GM12878 (cell line): Measurements from ENCODE around the gene NID1. TPM values are rescaled to one million over a fixed set of nuclear protein-coding genes. Genes with fewer than 3 reads are reported as not detected.

Source experiments
- ATAC-seq: fragments of 200-7000 bp; cut with Tn5 transposase; 3 replicates; pipeline ENCODE4 v1.9.1; 2020; ENCODE audit warnings: mild to moderate bottlenecking, moderate library complexity
- BruUV-seq: library from RNA; stranded (reverse); fragments of 400-500 nt; replicated peaks from 2 replicates; lab custom pipeline; 2021; lab: Mats Ljungman, UMichigan
- CTCF ChIA-PET: fragments of 300-600 bp; sonication (Branson Sonifier 250); formaldehyde crosslinking; extraction: SDS; loops from one replicate; lab custom pipeline; 2021; ENCODE audit warnings: inconsistent platforms; lab: Yijun Ruan, JAX
- POLR2A ChIA-PET: fragments of 350-600 bp; formaldehyde crosslinking; extraction: SDS; loops from one replicate; lab custom pipeline; 2021; ENCODE audit warnings: inconsistent platforms; lab: Charles Lee
- RAD21 ChIA-PET: fragments of 300-600 bp; sonication (Branson Sonifier 250); formaldehyde crosslinking; loops from one replicate; lab custom pipeline; 2023; ENCODE audit warnings: antibody characterized with exemption; ENCODE audit not compliant: unreplicated experiment; lab: Charles Lee
- SMC1A ChIA-PET: fragments of 300-600 bp; sonication (Branson Sonifier 250); formaldehyde crosslinking; loops from one replicate; lab custom pipeline; 2023; ENCODE audit not compliant: unreplicated experiment, uncharacterized antibody; lab: Charles Lee
- DNase-seq: peaks from one replicate; pipeline ENCODE4 v3.0.0-alpha.2; 2011; ENCODE audit warnings: low read depth, low spot score
- FAIRE-seq: peaks from 3 replicates; lab custom pipeline; 2011; peaks lifted over from hg19 to GRCh38; lab: Jason Lieb, UNC
- H2AFZ ChIP-seq: 2 replicates; pipeline ENCODE4 v1.6.0; 2011; ENCODE audit warnings: low read depth, low read length, control low read depth; ENCODE audit not compliant: control insufficient read depth
- H3K27ac ChIP-seq: 2 replicates; pipeline ENCODE4 v1.5.1; 2011; ENCODE audit warnings: control low read depth; ENCODE audit not compliant: control insufficient read depth, insufficient read depth
- H3K27me3 ChIP-seq, 2 experiments: replicated peaks in 1 of 2; 2 replicates each; pipeline versions ENCODE4 v1.6.0 to v1.6.1; 2011; ENCODE audit warnings: low read length in 1 of 2; ENCODE audit not compliant: control insufficient read depth in 2 of 2, insufficient read depth in 2 of 2
- H3K36me3 ChIP-seq, 2 experiments: 2 replicates each; pipeline ENCODE4 v1.5.1; 2011; ENCODE audit warnings: low read length in 1 of 2; ENCODE audit not compliant: control insufficient read depth in 2 of 2, insufficient read depth in 2 of 2
- H3K4me1 ChIP-seq: 2 replicates; pipeline ENCODE4 v1.6.1; 2011; ENCODE audit warnings: mild to moderate bottlenecking, low read length, moderate library complexity, mixed read lengths; ENCODE audit not compliant: control insufficient read depth, insufficient read depth
- H3K4me2 ChIP-seq: 2 replicates; pipeline ENCODE4 v1.6.0; 2011; ENCODE audit warnings: control low read depth; ENCODE audit not compliant: control insufficient read depth, insufficient read depth
- H3K4me3 ChIP-seq: fragments of 200-600 bp; sonication (generic); 2 replicates; pipeline ENCODE4 v1.5.1; 2016
- H3K79me2 ChIP-seq: 2 replicates; pipeline ENCODE4 v1.6.0; 2011; ENCODE audit warnings: low read length; ENCODE audit not compliant: control insufficient read depth, insufficient read depth
- H3K9ac ChIP-seq: 2 replicates; pipeline ENCODE4 v1.8.0; 2011; ENCODE audit warnings: low read length, control low read depth, mixed read lengths; ENCODE audit not compliant: control insufficient read depth, insufficient read depth
- H3K9me3 ChIP-seq: replicated peaks from 3 replicates; pipeline ENCODE4 v1.5.1; 2011; ENCODE audit warnings: mild to moderate bottlenecking, low read length; ENCODE audit not compliant: control insufficient read depth, insufficient read depth
- H4K20me1 ChIP-seq: 2 replicates; pipeline ENCODE4 v1.6.0; 2011; ENCODE audit not compliant: control insufficient read depth, insufficient read depth
- CREM ChIP-seq: IDR thresholded peaks from 2 replicates; pipeline ENCODE4 v1.6.1; 2014; ENCODE audit warnings: antibody characterized with exemption, low read depth
- GABPA ChIP-seq: IDR thresholded peaks from 2 replicates; pipeline ENCODE4 v1.6.1; 2014; ENCODE audit warnings: antibody characterized with exemption, low read depth, mild to moderate bottlenecking, inconsistent platforms
- HDGF ChIP-seq: fragments of 450-650 bp; IDR thresholded peaks from 2 replicates; pipeline ENCODE4 v1.6.1; 2016; ENCODE audit warnings: antibody characterized with exemption
- IRF4 ChIP-seq: IDR thresholded peaks from 2 replicates; pipeline ENCODE4 v1.6.1; 2011; ENCODE audit warnings: low read depth, low read length
- LARP7 ChIP-seq: fragments of 450-650 bp; IDR thresholded peaks from 2 replicates; pipeline ENCODE4 v1.6.1; 2017; ENCODE audit warnings: mild to moderate bottlenecking
- MTA3 ChIP-seq: IDR thresholded peaks from 2 replicates; pipeline ENCODE4 v1.6.1; 2012; ENCODE audit warnings: low read length, inconsistent platforms, borderline replicate concordance
- POLR2AphosphoS5 ChIP-seq: IDR thresholded peaks from 2 replicates; pipeline ENCODE4 v1.6.1; 2011; ENCODE audit warnings: mild to moderate bottlenecking, low read length, inconsistent platforms
- RBBP5 ChIP-seq: fragments of 200-600 bp; sonication (generic); conservative IDR thresholded peaks from 2 replicates; pipeline ENCODE4 v1.6.1; 2016
- RUNX3 ChIP-seq: IDR thresholded peaks from 2 replicates; pipeline ENCODE4 v1.6.1; 2012; ENCODE audit warnings: low read length, inconsistent platforms
- SIN3A ChIP-seq: IDR thresholded peaks from 2 replicates; pipeline ENCODE4 v1.6.1; 2012; ENCODE audit warnings: low read depth, low read length, improper control_type of control experiment
- SMAD5 ChIP-seq: IDR thresholded peaks from 2 replicates; pipeline ENCODE4 v1.6.1; 2016; ENCODE audit warnings: antibody characterized with exemption, low read depth
- TCF7 ChIP-seq: IDR thresholded peaks from 2 replicates; pipeline ENCODE4 v1.6.1; 2014; ENCODE audit warnings: antibody characterized with exemption, borderline replicate concordance
- ZNF274 ChIP-seq: IDR thresholded peaks from one replicate; pipeline ENCODE4 v1.8.0; 2011; ENCODE audit not compliant: insufficient read length, insufficient read depth
- WGBS: methylation state at CpG from one replicate; pipeline ENCODE4 v1.1.6; 2016; ENCODE audit warnings: low lambda C conversion rate; ENCODE audit not compliant: insufficient replicate concordance, insufficient coverage; ENCODE audit errors: missing lambda C conversion rate; 5-methylcytosine and 5-hydroxymethylcytosine counted together
- in situ Hi-C: fragments of 300-500 bp; cut with MboI; formaldehyde crosslinking; loops from 9 replicates; pipeline ENCODE4 v1.14.3; 2018; ENCODE audit warnings: mixed read lengths
- intact Hi-C: fragments of 100-400 bp; cut with micrococcal nuclease; formaldehyde crosslinking; loops from one replicate; pipeline ENCODE4 v1.14.2; 2022; ENCODE audit not compliant: unreplicated experiment
- polyA plus RNA-seq, 11 experiments: library from polyadenylated mRNA; depleted of rRNA in 4 of 11; unstranded in 6 of 11; stranded (reverse) in 5 of 11; fragments of >200 nt; fragmentation: Nextera tagmentation in 4 of 11; fragmentation: Illumina TruSeq in 1 of 11; extraction: Ambion mirVana in 4 of 11; extraction: Trizol in 1 of 11; gene quantifications; 1 replicate in 1 of 11; 2 replicates in 10 of 11; pipeline versions ENCODE4 v1.2.1 to v1.2.3, GENCODE V29; 2011 to 2016; ENCODE audit warnings: inconsistent platforms in 2 of 11, missing spikeins in 2 of 11, low read depth in 1 of 11
- total RNA-seq, 4 experiments: library from RNA; depleted of rRNA in 3 of 4; stranded (reverse); fragments of >200 nt in 3 of 4; fragmentation: Illumina TruSeq in 1 of 4; extraction: Trizol in 1 of 4; gene quantifications; 2 replicates each; pipeline versions ENCODE4 v1.2.1 to v1.2.3, GENCODE V29; 2013 to 2021
- TF ChIP-seq, protein P1 (sequence below): fragments of 450-650 bp; IDR thresholded peaks from 2 replicates; pipeline ENCODE4 v1.6.1; 2017; ENCODE audit warnings: mild to moderate bottlenecking, low read depth, inconsistent platforms; ENCODE audit not compliant: poor library complexity, severe bottlenecking
- TF ChIP-seq, protein P2 (sequence below): IDR thresholded peaks from 2 replicates; pipeline ENCODE4 v1.6.1; 2011; ENCODE audit warnings: borderline replicate concordance, low read depth, mild to moderate bottlenecking, moderate library complexity, mixed read lengths, low read length; ENCODE audit not compliant: insufficient read depth; ENCODE audit errors: extremely low read length

The NID1 gene
- total and polyA plus RNA-seq, 10 of the 15 experiments (the other 5 are each of a cell fraction or from before 2014, with no cell fraction given) = 4.2 to 25.7 (median 11.3) TPM

DNA sequence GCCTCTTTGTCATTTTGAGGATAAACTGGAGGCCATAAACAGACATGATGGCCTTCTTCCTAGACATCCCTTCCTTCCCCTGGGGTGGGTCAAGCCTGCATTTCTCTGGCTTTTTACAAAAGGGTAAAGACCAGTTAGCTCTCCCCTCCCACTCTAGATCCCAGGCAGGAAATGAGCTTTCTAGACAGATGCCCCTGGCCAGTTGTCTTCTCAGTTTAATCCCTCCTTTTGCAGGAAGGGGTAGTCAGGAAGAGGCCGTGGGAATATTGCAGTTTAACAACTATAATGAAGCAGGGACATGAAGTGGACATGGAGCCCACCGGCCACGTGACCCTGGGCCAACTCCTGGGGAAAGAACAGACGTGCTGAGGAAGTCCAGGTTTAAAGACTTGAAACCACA lies 85.7 kb downstream of the NID1 start:
- Histone ChIP-seq H3K36me3 (peaks cover 0 to 3% of the 10 kb centered on the region in 2 experiments; a peak in 2 of 4 replicates), H3K27me3 (no peaks in the 10 kb centered on the region), H3K4me1 (no peaks in the 10 kb centered on the region), H3K79me2 (no peaks in the 10 kb centered on the region), H3K9me3 (no peaks in the 10 kb centered on the region), H3K9ac (no peak overlapping the region), H4K20me1 (no peaks in the 10 kb centered on the region), H3K27ac (no peak overlapping the region), H3K4me2 (no peak overlapping the region), H2AFZ (no peak overlapping the region), H3K4me3 (no peak overlapping the region)
- intact Hi-C loops = no loop called here
- no TSS peak for BruUV-seq
- RAD21 ChIA-PET = no interaction called here
- CTCF ChIA-PET = interaction anchor here (2.6 kb wide), 1 partner anchor 8 kb away, joined by 8 read pairs; no protein-coding TSS in a partner anchor
- DNase-seq (no peak), FAIRE-seq (no peak), ATAC-seq (no peak)
- TF ChIP-seq, protein P1, sequence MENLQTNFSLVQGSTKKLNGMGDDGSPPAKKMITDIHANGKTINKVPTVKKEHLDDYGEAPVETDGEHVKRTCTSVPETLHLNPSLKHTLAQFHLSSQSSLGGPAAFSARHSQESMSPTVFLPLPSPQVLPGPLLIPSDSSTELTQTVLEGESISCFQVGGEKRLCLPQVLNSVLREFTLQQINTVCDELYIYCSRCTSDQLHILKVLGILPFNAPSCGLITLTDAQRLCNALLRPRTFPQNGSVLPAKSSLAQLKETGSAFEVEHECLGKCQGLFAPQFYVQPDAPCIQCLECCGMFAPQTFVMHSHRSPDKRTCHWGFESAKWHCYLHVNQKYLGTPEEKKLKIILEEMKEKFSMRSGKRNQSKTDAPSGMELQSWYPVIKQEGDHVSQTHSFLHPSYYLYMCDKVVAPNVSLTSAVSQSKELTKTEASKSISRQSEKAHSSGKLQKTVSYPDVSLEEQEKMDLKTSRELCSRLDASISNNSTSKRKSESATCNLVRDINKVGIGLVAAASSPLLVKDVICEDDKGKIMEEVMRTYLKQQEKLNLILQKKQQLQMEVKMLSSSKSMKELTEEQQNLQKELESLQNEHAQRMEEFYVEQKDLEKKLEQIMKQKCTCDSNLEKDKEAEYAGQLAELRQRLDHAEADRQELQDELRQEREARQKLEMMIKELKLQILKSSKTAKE = no peak
- no peak for TF ChIP-seq MTA3
- SMC1A ChIA-PET = no interaction called here
- 26% methylated on average over 4 of the region's 4 CpGs for WGBS
- POLR2A ChIA-PET = no interaction called here
- in situ Hi-C loops = no loop called here

DNA sequence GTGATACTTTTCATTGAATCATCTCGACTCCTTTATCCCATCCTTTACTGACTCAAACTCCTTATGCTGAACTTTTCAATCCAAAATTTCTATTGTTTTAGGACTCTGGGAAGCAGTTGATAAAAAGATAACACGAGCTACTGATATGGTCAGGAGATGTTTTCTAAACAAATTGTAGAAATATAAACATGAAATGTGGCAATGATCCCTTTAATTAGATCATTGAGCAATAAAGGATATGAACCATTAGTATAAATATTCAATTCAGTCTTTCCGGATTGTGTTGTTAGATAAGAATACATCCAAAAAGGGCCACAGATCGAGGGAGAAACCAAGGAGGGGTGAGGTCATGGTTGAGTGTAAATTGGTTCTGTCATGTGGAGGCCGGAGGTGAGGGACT lies 88.4 kb downstream of the NID1 start:
- Histone ChIP-seq H3K9ac (no peak overlapping the region), H3K4me2 (no peak overlapping the region), H3K27ac (no peak overlapping the region), H3K4me3 (no peak overlapping the region), H2AFZ (no peak overlapping the region), H3K4me1 (peaks cover 7% of the 10 kb centered on the region), H3K36me3 (peaks cover 0 to 3% of the 10 kb centered on the region in 2 experiments; a peak in 2 of 4 replicates), H4K20me1 (no peaks in the 10 kb centered on the region), H3K27me3 (no peaks in the 10 kb centered on the region), H3K79me2 (no peaks in the 10 kb centered on the region), H3K9me3 (no peaks in the 10 kb centered on the region)
- TF ChIP-seq ZNF274 (no peak), RBBP5 (no peak), HDGF (no peak), GABPA (no peak), CREM (no peak), LARP7 (no peak), POLR2AphosphoS5 (no peak), TCF7 (no peak), RUNX3 (no peak), SIN3A (no peak), IRF4 (no peak), SMAD5 (no peak)
- TF ChIP-seq, protein P2, sequence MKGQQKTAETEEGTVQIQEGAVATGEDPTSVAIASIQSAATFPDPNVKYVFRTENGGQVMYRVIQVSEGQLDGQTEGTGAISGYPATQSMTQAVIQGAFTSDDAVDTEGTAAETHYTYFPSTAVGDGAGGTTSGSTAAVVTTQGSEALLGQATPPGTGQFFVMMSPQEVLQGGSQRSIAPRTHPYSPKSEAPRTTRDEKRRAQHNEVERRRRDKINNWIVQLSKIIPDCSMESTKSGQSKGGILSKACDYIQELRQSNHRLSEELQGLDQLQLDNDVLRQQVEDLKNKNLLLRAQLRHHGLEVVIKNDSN = no peak
- TF ChIP-seq, protein P1 = no peak
- intact Hi-C loops (no loop called here), in situ Hi-C loops (no loop called here)
- no peak for FAIRE-seq
- DNase-seq = no peak
- ChIA-PET SMC1A (no interaction called here), CTCF (no interaction called here), RAD21 (no interaction called here), POLR2A (no interaction called here)
- 63% methylated on average over 5 of the region's 5 CpGs for WGBS
- no TSS peak for BruUV-seq
- ATAC-seq = no peak
